ENCODE results near the gene MVP.

GRCh38 chr16:29852654-29853053 is 32.4 kb downstream of the MVP start:
- TF ChIP-seq CTCF (IDR thresholded peaks at IDR 0.05): no peak
- TF ChIP-seq EZH2 (IDR thresholded peaks at IDR 0.05): no peak
- TF ChIP-seq EZH2phosphoT487 (IDR thresholded peaks at IDR 0.05): no peak
